K562 (cell line): ENCODE results near the gene ICAM1. TPM values are rescaled to one million over a fixed set of nuclear protein-coding genes. Genes with fewer than 3 reads are reported as not detected.

Experiments
- ATAC-seq: fragments of 200-7000 bp; cut with Tn5 transposase; 3 replicates; pipeline ENCODE4 v1.9.1; 2020; ENCODE audit warnings: moderate library complexity
- BruUV-seq: library from RNA; stranded (reverse); fragments of 400-500 nt; replicated peaks from 2 replicates; lab custom pipeline; 2021; lab: Mats Ljungman, UMichigan
- CTCF ChIA-PET: fragments of 300-600 bp; formaldehyde crosslinking; extraction: SDS; loops from one replicate; lab custom pipeline; 2021; ENCODE audit warnings: low intra/inter-chr PET ratio; lab: Yijun Ruan, JAX
- POLR2A ChIA-PET: fragments of 300-600, 350-650 bp; sonication (Branson Sonifier 250); formaldehyde crosslinking; extraction: SDS; loops from one replicate; lab custom pipeline; 2021; ENCODE audit warnings: antibody characterized with exemption, inconsistent platforms; lab: Yijun Ruan, JAX
- DNase-seq, 4 experiments: peaks; one replicate each; pipeline versions ENCODE4 v3.0.0 to v3.0.0-alpha.2; 2011 to 2018; ENCODE audit warnings: low spot score in 3 of 4, mixed read lengths in 3 of 4; ENCODE audit errors: extremely low read depth in 1 of 4
- FAIRE-seq: peaks from 2 replicates; lab custom pipeline; 2011; peaks lifted over from hg19 to GRCh38; lab: Jason Lieb, UNC
- H2AFZ ChIP-seq: 2 replicates; pipeline ENCODE4 v1.6.0; 2011; ENCODE audit warnings: low read depth, low read length, control low read depth, inconsistent platforms
- H3K27ac ChIP-seq: fragments of 200-600 bp; 3 replicates; pipeline ENCODE4 v1.8.0; 2011; ENCODE audit warnings: low read depth, mild to moderate bottlenecking, control low read depth, inconsistent platforms, low read length, moderate library complexity, mixed read lengths; ENCODE audit errors: extremely low read depth
- H3K27me3 ChIP-seq, 2 experiments: fragments of 300-600 bp in 1 of 2; 2 replicates in 1 of 2; 3 replicates in 1 of 2; pipeline versions ENCODE4 v1.6.0 to v1.8.0; 2011; ENCODE audit warnings: inconsistent platforms in 2 of 2, low read length in 2 of 2, mild to moderate bottlenecking in 1 of 2, mixed read lengths in 1 of 2, moderate library complexity in 1 of 2; ENCODE audit not compliant: control insufficient read depth in 2 of 2, insufficient read depth in 2 of 2
- H3K36me3 ChIP-seq: fragments of 300-600 bp; 3 replicates; pipeline ENCODE4 v1.8.0; 2011; ENCODE audit warnings: mild to moderate bottlenecking, low read length, inconsistent platforms; ENCODE audit not compliant: control insufficient read depth, insufficient read depth
- H3K4me1 ChIP-seq, 2 experiments: fragments of 200-600 bp in 1 of 2; replicated peaks in 1 of 2; 2 replicates in 1 of 2; 3 replicates in 1 of 2; pipeline versions ENCODE4 v1.5.1 to v1.8.0; 2011; ENCODE audit warnings: inconsistent platforms in 2 of 2, low read length in 2 of 2, mild to moderate bottlenecking in 1 of 2, mixed read lengths in 1 of 2, moderate library complexity in 1 of 2; ENCODE audit not compliant: control insufficient read depth in 2 of 2, insufficient read depth in 2 of 2
- H3K4me2 ChIP-seq: 2 replicates; pipeline ENCODE4 v1.6.1; 2011; ENCODE audit warnings: low read length, control low read depth, inconsistent platforms, mixed read lengths; ENCODE audit not compliant: insufficient read depth
- H3K4me3 ChIP-seq: fragments of 200-600 bp; sonication (generic), shearing (Covaris generic); 2 replicates; pipeline ENCODE4 v1.5.1; 2016; ENCODE audit warnings: control low read depth, inconsistent platforms
- H3K79me2 ChIP-seq: fragments of 200-600 bp; 3 replicates; pipeline ENCODE4 v1.8.0; 2011; ENCODE audit warnings: low read length, inconsistent platforms; ENCODE audit not compliant: control insufficient read depth, insufficient read depth
- H3K9ac ChIP-seq, 2 experiments: 2 replicates each; pipeline versions ENCODE4 v1.6.0 to v1.6.1; 2011; ENCODE audit warnings: low read depth in 2 of 2, low read length in 2 of 2, control low read depth in 1 of 2, inconsistent platforms in 1 of 2, mild to moderate bottlenecking in 1 of 2, mixed read lengths in 1 of 2; ENCODE audit not compliant: insufficient read depth in 1 of 2
- H3K9me1 ChIP-seq: one replicate; pipeline ENCODE4 v1.6.0; 2011; ENCODE audit warnings: inconsistent platforms, mild to moderate bottlenecking, low read length, moderate library complexity; ENCODE audit not compliant: control insufficient read depth, insufficient read depth
- H3K9me3 ChIP-seq: replicated peaks from 2 replicates; pipeline ENCODE4 v1.5.1; 2011; ENCODE audit warnings: low read depth, low read length, inconsistent platforms; ENCODE audit not compliant: control insufficient read depth, insufficient read depth
- H4K20me1 ChIP-seq: replicated peaks from 2 replicates; pipeline ENCODE4 v1.6.1; 2011; ENCODE audit warnings: low read length, inconsistent platforms, mixed read lengths; ENCODE audit not compliant: control insufficient read depth, insufficient read depth
- CBX1 ChIP-seq: sonication (generic); IDR thresholded peaks from 2 replicates; pipeline ENCODE4 v1.6.1; 2016; ENCODE audit warnings: antibody characterized with exemption, low read depth, mild to moderate bottlenecking
- HNRNPL ChIP-seq: fragments of 200-400 bp; formaldehyde crosslinking; IDR thresholded peaks from 2 replicates; pipeline ENCODE4 v1.6.1; 2017; ENCODE audit warnings: low read depth, mild to moderate bottlenecking, low read length
- OTX1 ChIP-seq: fragments of 450-650 bp; formaldehyde crosslinking; IDR thresholded peaks from 2 replicates; pipeline ENCODE4 v1.4.0; 2022; ENCODE audit warnings: mild to moderate bottlenecking
- SRSF9 ChIP-seq: fragments of 200-400 bp; formaldehyde crosslinking; IDR thresholded peaks from 2 replicates; pipeline ENCODE4 v1.6.1; 2017; ENCODE audit warnings: low read depth, low read length, borderline replicate concordance
- TGIF2 ChIP-seq: sonication (generic); formaldehyde crosslinking; IDR thresholded peaks from 2 replicates; pipeline ENCODE4 v1.8.1; 2022; ENCODE audit warnings: mild to moderate bottlenecking, missing genetic modification reagents, moderate library complexity
- USF2 ChIP-seq: sonication (generic); formaldehyde crosslinking; IDR thresholded peaks from 2 replicates; pipeline ENCODE4 v1.5.0; 2020; ENCODE audit warnings: missing genetic modification reagents
- YY1 ChIP-seq, 3 experiments: IDR thresholded peaks; 2 replicates each; pipeline ENCODE4 v1.6.1; 2011; ENCODE audit warnings: low read length in 2 of 3, mild to moderate bottlenecking in 2 of 3, moderate library complexity in 2 of 3, borderline replicate concordance in 1 of 3, control low read depth in 1 of 3, low read depth in 1 of 3; ENCODE audit not compliant: insufficient read depth in 3 of 3, insufficient replicate concordance in 2 of 3, control insufficient read depth in 1 of 3, insufficient read length in 1 of 3; ENCODE audit errors: extremely low read depth in 1 of 3
- ZNF589 ChIP-seq: fragments of 200-800 bp; sonication (Bioruptor generic); IDR thresholded peaks from 2 replicates; pipeline ENCODE4 v1.6.1; 2016; ENCODE audit warnings: low read depth, missing genetic modification characterization, missing compliant biosample characterization
- WGBS: fragments of 100-300 bp; shearing (Covaris generic); methylation state at CpG from one replicate; pipeline ENCODE4 v1.1.6; 2016; ENCODE audit warnings: low coverage, mixed read lengths; ENCODE audit not compliant: insufficient coverage; ENCODE audit errors: missing lambda C conversion rate; 5-methylcytosine and 5-hydroxymethylcytosine counted together
- in situ Hi-C: fragments of 300-500 bp; cut with MboI; formaldehyde crosslinking; loops from 4 replicates; pipeline ENCODE4 v1.15.0; 2018; ENCODE audit warnings: inconsistent platforms, mixed read lengths
- intact Hi-C: fragments of 100-400 bp; cut with micrococcal nuclease; formaldehyde crosslinking; loops from 2 replicates; pipeline ENCODE4 v1.14.2; 2022
- polyA plus RNA-seq, 8 experiments: library from polyadenylated mRNA; depleted of rRNA in 4 of 8; stranded (reverse) in 5 of 8; unstranded in 3 of 8; fragments of >200 nt; fragmentation: Nextera tagmentation in 2 of 8; fragmentation: Illumina TruSeq in 1 of 8; extraction: Ambion mirVana in 2 of 8; extraction: Trizol in 1 of 8; gene quantifications; 2 replicates each; pipeline versions ENCODE4 v1.2.1 to v1.2.3, GENCODE V29; 2011 to 2014; ENCODE audit warnings: inconsistent platforms in 1 of 8, missing spikeins in 1 of 8
- total RNA-seq, 7 experiments: library from RNA; depleted of rRNA in 6 of 7; stranded (reverse); fragments of >200 nt in 6 of 7; fragmentation: Illumina TruSeq in 2 of 7; extraction: Trizol in 2 of 7; gene quantifications; 2 replicates each; pipeline versions ENCODE4 v1.2.1 to v1.2.3, GENCODE V29; 2011 to 2021; ENCODE audit warnings: low replicate concordance in 1 of 7

The ICAM1 gene
- total and polyA plus RNA-seq, 9 of the 15 experiments (the other 6 are each of a cell fraction or from before 2014, with no cell fraction given) = 2.3 to 24.4 (median 13.4) TPM

- DNase-seq (peak; percentile 80 to 91 (median 86)), FAIRE-seq (peak; percentile 77), ATAC-seq (peak; percentile 80)
- no peaks in the 10 kb centered on the region for H3K27me3 ChIP-seq
- BruUV-seq = no TSS peak
- intact Hi-C loops = loop anchor here (1.0 to 2.0 kb wide), 3 partner anchors 20 to 120 kb away; partner anchors contain the start of genes ICAM5 and TYK2
- in situ Hi-C loops = loop anchor here (5.0 kb wide), 1 partner anchor 118 kb away; no protein-coding TSS in a partner anchor
- peak overlapping the region; percentile 91 for H2AFZ ChIP-seq
- peaks cover 16 to 33% of the 10 kb centered on the region in 2 experiments; a peak in 4 of 5 replicates for H3K4me1 ChIP-seq
- peak overlapping the region; percentile 81 for H3K27ac ChIP-seq
- peak overlapping the region; percentile 76 for H3K4me2 ChIP-seq
- H3K4me3 ChIP-seq = peak overlapping the region; percentile 48
- POLR2A ChIA-PET = interaction anchor here (0.6 to 3.7 kb wide), 15 partner anchors 9 to 160 kb away, joined by 3 to 74 read pairs (median 4); partner anchors contain the start of genes FDX2, ICAM4, ICAM5 and RAVER1
- peaks cover 16% of the 10 kb centered on the region; the same call in 2 of the 3 replicates for H3K36me3 ChIP-seq
- no peaks in the 10 kb centered on the region for H3K9me3 ChIP-seq
- H3K9me1 ChIP-seq = no peaks in the 10 kb centered on the region
- CTCF ChIA-PET = interaction anchor here (1.2 to 3.9 kb wide), 2 partner anchors 19 to 119 kb away, joined by 3 to 77 read pairs; no protein-coding TSS in a partner anchor
- peak overlapping the region; percentile 73 to 93 for H3K9ac ChIP-seq
- peaks cover 30% of the 10 kb centered on the region for H3K79me2 ChIP-seq
- no peaks in the 10 kb centered on the region for H4K20me1 ChIP-seq
- 17% methylated on average over 47 of the region's 59 CpGs for WGBS
- TF ChIP-seq TGIF2 (CRISPR knock-in tag) (no peak), CBX1 (no peak), USF2 (CRISPR knock-in tag) (no peak), OTX1 (CRISPR knock-in tag) (no peak), YY1 (IDR thresholded peaks at IDR 0.05; ENCODE audit: borderline replicate concordance in 1 of 3, control insufficient read depth in 1 of 3, extremely low read depth in 1 of 3, insufficient read depth in 3 of 3, insufficient read length in 1 of 3, insufficient replicate concordance in 2 of 3, low read depth in 1 of 3, low read length in 2 of 3) (peak in 2 of 3 experiments; percentile 55 to 71), ZNF589 (CRISPR knock-in tag) (peak; percentile 78; the same call in 1 of the 2 replicates), SRSF9 (no peak), HNRNPL (no peak)
Observed at GRCh38 chr19:10269333-10270179, 1.4 kb upstream of the ICAM1 start.
